K562 (cell line): ENCODE data around the gene COLEC12. TPM values are rescaled to one million over a fixed set of nuclear protein-coding genes. Genes with fewer than 3 reads are reported as not detected.

ENCODE experiments used
- ZBTB40 ChIP-seq, 2 experiments: fragments of 450-650 bp in 1 of 2; sonication (generic) in 1 of 2; formaldehyde crosslinking in 1 of 2; IDR thresholded peaks; 2 replicates each; pipeline versions ENCODE4 v1.7.1 to v1.9.0; 2016 to 2022; ENCODE audit warnings: inconsistent platforms in 1 of 2, mild to moderate bottlenecking in 1 of 2, missing genetic modification reagents in 1 of 2
- polyA plus RNA-seq, 8 experiments: library from polyadenylated mRNA; depleted of rRNA in 4 of 8; stranded (reverse) in 5 of 8; unstranded in 3 of 8; fragments of >200 nt; fragmentation: Nextera tagmentation in 2 of 8; fragmentation: Illumina TruSeq in 1 of 8; extraction: Ambion mirVana in 2 of 8; extraction: Trizol in 1 of 8; gene quantifications; 2 replicates each; pipeline versions ENCODE4 v1.2.1 to v1.2.3, GENCODE V29; 2011 to 2014; ENCODE audit warnings: inconsistent platforms in 1 of 8, missing spikeins in 1 of 8
- total RNA-seq, 7 experiments: library from RNA; depleted of rRNA in 6 of 7; stranded (reverse); fragments of >200 nt in 6 of 7; fragmentation: Illumina TruSeq in 2 of 7; extraction: Trizol in 2 of 7; gene quantifications; 2 replicates each; pipeline versions ENCODE4 v1.2.1 to v1.2.3, GENCODE V29; 2011 to 2021; ENCODE audit warnings: low replicate concordance in 1 of 7

Gene COLEC12
- total and polyA plus RNA-seq, 9 of the 15 experiments (the other 6 are each of a cell fraction or from before 2014, with no cell fraction given): 0.04 TPM; not detected in 8

GRCh38 chr18:499776-500631, 497 bp downstream of the COLEC12 start (continued):
- TF ChIP-seq ZBTB40 (IDR thresholded peaks at IDR 0.05) (no peak), ZBTB40 (CRISPR knock-in tag; IDR thresholded peaks at IDR 0.05) (no peak)
